ENCODE data around the gene CALD1. TPM values are rescaled to one million over a fixed set of nuclear protein-coding genes. Genes with fewer than 3 reads are reported as not detected.

The CALD1 gene
- total RNA-seq, 1 experiment from 2014 or later: 147 TPM

- CTCF ChIA-PET: interaction anchor here (0.5 kb wide), 1 partner anchor 258 kb away, joined by 7 read pairs; no protein-coding TSS in a partner anchor
- no peak overlapping the region for H3K4me3 Mint-ChIP-seq
- peaks cover 18% of the 10 kb centered on the region for H3K4me1 Mint-ChIP-seq
- POLR2A ChIA-PET: no interaction called here
- no peaks in the 10 kb centered on the region for H3K9me3 Mint-ChIP-seq
- no peaks in the 10 kb centered on the region for H3K27me3 Mint-ChIP-seq (ENCODE audit: low read depth)
- no peak overlapping the region for H3K27ac Mint-ChIP-seq
- no peak for TF ChIP-seq ZNF532 (CRISPR knock-in tag; IDR thresholded peaks at IDR 0.05; ENCODE audit: borderline replicate concordance)
- TF ChIP-seq ZNF317 (CRISPR knock-in tag; IDR thresholded peaks at IDR 0.05; ENCODE audit: borderline replicate concordance, low read depth): no peak
- TF ChIP-seq STAT6 (CRISPR knock-in tag; conservative IDR thresholded peaks at IDR 0.05; ENCODE audit: low read depth): no peak
- no peak for TF ChIP-seq E2F1 (CRISPR knock-in tag; IDR thresholded peaks at IDR 0.05)
- no peak for TF ChIP-seq ZNF425 (CRISPR knock-in tag; conservative IDR thresholded peaks at IDR 0.05)
- TF ChIP-seq E2F5 (CRISPR knock-in tag; IDR thresholded peaks at IDR 0.05): no peak
- TF ChIP-seq JAZF1 (CRISPR knock-in tag; IDR thresholded peaks at IDR 0.05): no peak
- no peak for TF ChIP-seq SP1 (CRISPR knock-in tag; conservative IDR thresholded peaks at IDR 0.05)
- TF ChIP-seq RORB (CRISPR knock-in tag; IDR thresholded peaks at IDR 0.05): no peak
- no peak for TF ChIP-seq GABPB1 (CRISPR knock-in tag; IDR thresholded peaks at IDR 0.05)
- TF ChIP-seq AFF4 (CRISPR knock-in tag; IDR thresholded peaks at IDR 0.05; ENCODE audit: borderline replicate concordance): no peak
- no peak for TF ChIP-seq ZNF232 (CRISPR knock-in tag; IDR thresholded peaks at IDR 0.05)
- H3K36me3 Mint-ChIP-seq: peaks cover 12% of the 10 kb centered on the region
- DNase-seq (ENCODE audit: low spot score): no peak
- ATAC-seq: no peak
Observed at GRCh38 chr7:134943785-134944400, 164.5 kb downstream of the CALD1 start.

Data from WTC11 (cell line).